ENCODE measurements around the gene CHMP3. TPM values are rescaled to one million over a fixed set of nuclear protein-coding genes. Genes with fewer than 3 reads are reported as not detected.
"Not testable (repeated sequence)": the region's sequence is repeated elsewhere in the genome, so short reads cannot be mapped to it uniquely, and the experiment has no call there.

CHMP3 gene
- total and polyA plus RNA-seq, 5 donors, result 89.7 to 164 (median 148) TPM

DNA sequence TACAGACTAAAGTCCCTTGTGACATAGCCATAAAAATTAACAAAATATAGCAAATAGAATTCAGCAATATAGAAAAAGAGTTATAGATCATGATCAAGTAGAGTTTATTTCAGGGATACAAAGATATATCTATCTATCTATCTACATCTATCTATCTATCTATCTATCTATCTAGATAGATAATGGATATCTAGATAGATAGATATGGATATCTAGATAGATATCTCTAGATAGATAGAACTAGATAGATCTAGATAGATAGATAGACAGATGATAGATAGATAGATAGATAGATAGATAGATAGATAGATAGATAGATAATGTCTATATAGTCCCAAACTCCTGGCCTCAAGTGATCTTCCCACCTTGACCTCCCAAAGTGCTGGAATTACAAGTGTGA lies 17.3 kb upstream of the CHMP3 start:
- H3K9me3 ChIP-seq (ENCODE audit: control insufficient read depth, low read length), result no peaks in the 10 kb centered on the region
- no peaks in the 10 kb centered on the region for H3K4me1 ChIP-seq (ENCODE audit: control insufficient read depth, insufficient read depth, low read length)
- H3K27me3 ChIP-seq (ENCODE audit: control insufficient read depth, insufficient read depth), result no peaks in the 10 kb centered on the region
- no peak overlapping the region for H3K4me3 ChIP-seq (ENCODE audit: low read length)
- DNase-seq (no peak), ATAC-seq (no peak)
- intact Hi-C loops (cut with DNase I), result no loop called here
- H3K27ac ChIP-seq (ENCODE audit: low read length), result no peak overlapping the region

DNA sequence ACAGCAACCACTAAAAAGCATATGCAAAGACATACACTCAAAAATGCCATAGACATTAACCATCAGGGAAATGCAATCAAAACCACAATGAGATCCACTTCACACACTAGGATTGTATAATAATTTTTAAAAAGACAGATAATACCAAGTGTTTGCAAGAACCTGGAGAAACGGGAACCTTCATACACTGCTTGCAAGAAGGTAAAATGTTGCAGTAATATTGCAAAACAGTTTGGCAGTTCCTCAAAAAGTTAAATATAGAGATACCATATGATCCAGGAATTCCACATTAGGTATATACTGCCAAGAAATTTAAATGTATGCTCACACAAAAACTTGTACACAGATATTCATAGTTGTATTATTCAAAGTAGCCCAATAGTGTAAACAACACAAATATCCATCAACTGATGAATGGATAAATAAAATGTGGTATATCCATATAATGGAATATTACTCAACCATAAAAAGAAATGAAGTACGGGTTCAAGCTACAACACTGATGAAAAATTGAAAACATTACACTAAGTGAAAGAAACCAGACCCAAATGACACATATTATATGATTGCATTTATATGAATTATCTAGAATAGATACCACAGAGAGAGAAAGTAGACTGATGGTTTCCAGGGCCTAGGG lies 14.7 kb upstream of the CHMP3 start:
- Histone ChIP-seq H3K4me3 (ENCODE audit: low read length) (no peak overlapping the region), H3K27ac (ENCODE audit: low read length) (no peak overlapping the region), H3K4me1 (ENCODE audit: control insufficient read depth, insufficient read depth, low read length) (no peaks in the 10 kb centered on the region), H3K27me3 (ENCODE audit: control insufficient read depth, insufficient read depth) (no peaks in the 10 kb centered on the region), H3K9me3 (ENCODE audit: control insufficient read depth, low read length) (no peaks in the 10 kb centered on the region)
- ATAC-seq (no peak), DNase-seq (no peak)
- 91% methylated on average over 2 of the region's 2 CpGs for WGBS
- intact Hi-C loops (cut with DNase I), result no loop called here

DNA sequence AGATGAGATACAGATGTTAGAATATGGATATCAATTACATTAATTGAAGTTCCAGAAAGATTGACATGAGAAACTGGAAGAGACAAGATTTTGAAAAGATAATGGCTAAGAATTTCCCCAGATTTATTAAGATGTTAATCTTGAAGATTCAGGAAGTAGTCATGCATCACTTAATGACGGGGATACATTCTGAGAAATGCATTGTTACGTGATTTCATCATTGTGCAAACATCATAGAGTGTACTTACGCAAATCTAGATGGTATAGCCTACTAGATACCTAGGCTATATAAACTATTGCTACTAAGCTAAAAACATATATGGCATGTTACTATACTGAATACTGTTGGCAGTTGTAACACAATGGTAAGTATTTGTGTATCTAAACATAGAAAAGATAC lies 6.8 kb upstream of the CHMP3 start:
- intact Hi-C loops (cut with DNase I), result no loop called here
- Histone ChIP-seq H3K27ac (ENCODE audit: low read length) (no peak overlapping the region), H3K4me1 (ENCODE audit: control insufficient read depth, insufficient read depth, low read length) (no peaks in the 10 kb centered on the region), H3K27me3 (ENCODE audit: control insufficient read depth, insufficient read depth) (no peaks in the 10 kb centered on the region), H3K4me3 (ENCODE audit: low read length) (no peak overlapping the region), H3K9me3 (ENCODE audit: control insufficient read depth, low read length) (no peaks in the 10 kb centered on the region)
- DNase-seq (no peak), ATAC-seq (no peak)
- WGBS, result 79% methylated on average over 3 of the region's 3 CpGs

DNA sequence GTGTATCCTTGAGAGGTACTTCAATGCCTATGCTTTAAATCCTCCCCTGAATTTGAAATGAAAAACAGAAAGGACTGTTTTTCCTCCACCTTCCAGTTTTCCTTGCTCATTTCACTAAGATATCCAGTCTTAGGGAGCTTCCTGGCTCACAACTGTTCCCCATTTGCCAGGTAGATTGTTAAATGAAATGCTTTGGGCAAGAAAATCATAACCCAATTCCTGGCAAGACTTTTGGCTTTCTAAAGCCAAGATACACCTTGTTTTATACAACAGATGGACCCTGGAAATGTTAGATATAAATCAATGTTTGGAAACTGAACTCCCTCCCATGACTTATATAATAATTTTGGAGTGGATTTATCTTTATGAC lies 3.6 kb upstream of the CHMP3 start:
- no peak overlapping the region for H3K27ac ChIP-seq (ENCODE audit: low read length)
- DNase-seq (no peak), ATAC-seq (no peak)
- no peaks in the 10 kb centered on the region for H3K9me3 ChIP-seq (ENCODE audit: control insufficient read depth, low read length)
- H3K4me3 ChIP-seq (ENCODE audit: low read length), result no peak overlapping the region
- H3K27me3 ChIP-seq (ENCODE audit: control insufficient read depth, insufficient read depth), result no peaks in the 10 kb centered on the region
- no peaks in the 10 kb centered on the region for H3K4me1 ChIP-seq (ENCODE audit: control insufficient read depth, insufficient read depth, low read length)
- intact Hi-C loops (cut with DNase I), result loop anchor here in 1 of 4 donors (10.0 kb wide), 1 partner anchor 58 kb away; the partner anchor contains the start of gene RNF103

DNA sequence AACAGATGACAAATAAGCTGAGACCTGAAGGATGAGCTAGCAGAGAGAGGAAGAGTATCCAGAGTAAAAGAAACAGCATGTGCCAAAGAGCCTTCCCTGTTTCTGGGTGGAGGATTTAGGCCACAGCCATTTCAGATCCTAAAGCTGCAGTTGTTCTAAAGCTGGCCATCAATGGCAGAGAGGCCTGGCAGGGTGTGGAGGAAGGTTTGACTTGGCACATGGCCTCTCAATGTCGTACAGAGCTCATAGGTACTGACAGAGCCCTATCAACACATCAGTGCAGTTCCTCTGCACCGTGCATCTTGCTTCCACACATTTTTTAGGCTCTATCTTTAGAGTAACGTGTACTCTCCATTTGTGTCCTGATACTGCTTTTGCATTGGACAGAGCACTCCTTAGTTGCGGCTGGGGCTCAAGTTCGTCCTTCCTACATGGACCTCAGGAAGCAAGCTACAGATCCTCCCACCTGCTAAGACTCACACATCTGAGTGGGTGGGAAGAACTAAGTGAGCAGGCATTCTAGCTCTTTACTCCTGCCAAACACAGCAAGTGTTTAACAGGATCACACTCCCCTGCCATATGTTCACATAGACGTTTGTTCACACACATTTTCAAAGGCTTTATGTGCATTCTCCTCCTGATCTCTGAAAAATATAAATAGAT lies 3.0 kb upstream of the CHMP3 start:
- Histone ChIP-seq H3K9me3 (ENCODE audit: control insufficient read depth, low read length) (no peaks in the 10 kb centered on the region), H3K27me3 (ENCODE audit: control insufficient read depth, insufficient read depth) (no peaks in the 10 kb centered on the region), H3K4me3 (ENCODE audit: low read length) (no peak overlapping the region), H3K4me1 (ENCODE audit: control insufficient read depth, insufficient read depth, low read length) (no peaks in the 10 kb centered on the region), H3K27ac (ENCODE audit: low read length) (peak overlapping the region; percentile 20)
- WGBS, result 37% methylated on average over 6 of the region's 6 CpGs
- ATAC-seq (no peak), DNase-seq (no peak)
- intact Hi-C loops (cut with DNase I), result loop anchor here in 1 of 4 donors (10.0 kb wide), 1 partner anchor 59 kb away; the partner anchor contains the start of gene RNF103

DNA sequence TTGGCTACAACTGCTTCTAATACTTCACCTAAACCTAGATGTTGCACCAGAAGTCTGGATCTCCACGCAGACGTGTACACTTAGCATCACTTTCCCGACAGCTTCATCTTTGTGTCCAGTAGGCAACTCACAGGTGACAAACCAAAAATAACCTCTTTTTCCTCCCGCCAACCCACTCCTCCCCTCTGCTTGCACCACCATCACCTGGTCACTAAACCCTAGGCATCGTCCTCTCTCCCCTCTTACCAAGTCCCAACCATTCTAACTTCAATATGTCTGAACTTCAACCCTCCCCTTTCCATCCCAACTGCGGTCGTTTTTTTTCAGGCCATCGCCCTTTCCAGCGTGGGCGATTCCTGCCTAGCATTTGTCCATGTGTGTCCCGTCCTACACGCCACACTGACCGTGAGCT lies 413 bp upstream of the CHMP3 start:
- peaks cover 4% of the 10 kb centered on the region for H3K4me1 ChIP-seq (ENCODE audit: control insufficient read depth, insufficient read depth, low read length)
- H3K9me3 ChIP-seq (ENCODE audit: control insufficient read depth, low read length), result no peaks in the 10 kb centered on the region
- peak overlapping the region; percentile 79 for H3K4me3 ChIP-seq (ENCODE audit: low read length)
- WGBS, result 65% methylated on average over 13 of the region's 13 CpGs
- intact Hi-C loops (cut with DNase I), result loop anchor here in 2 of 4 donors (5.0 to 10.0 kb wide), 2 partner anchors 59 to 61 kb away; partner anchors contain the start of gene RNF103 (in 2 of the 2)
- ATAC-seq (no peak), DNase-seq (peak in 1 of 3 donors; percentile 26)
- peak overlapping the region; percentile 99 for H3K27ac ChIP-seq (ENCODE audit: low read length)
- no peaks in the 10 kb centered on the region for H3K27me3 ChIP-seq (ENCODE audit: control insufficient read depth, insufficient read depth)

DNA sequence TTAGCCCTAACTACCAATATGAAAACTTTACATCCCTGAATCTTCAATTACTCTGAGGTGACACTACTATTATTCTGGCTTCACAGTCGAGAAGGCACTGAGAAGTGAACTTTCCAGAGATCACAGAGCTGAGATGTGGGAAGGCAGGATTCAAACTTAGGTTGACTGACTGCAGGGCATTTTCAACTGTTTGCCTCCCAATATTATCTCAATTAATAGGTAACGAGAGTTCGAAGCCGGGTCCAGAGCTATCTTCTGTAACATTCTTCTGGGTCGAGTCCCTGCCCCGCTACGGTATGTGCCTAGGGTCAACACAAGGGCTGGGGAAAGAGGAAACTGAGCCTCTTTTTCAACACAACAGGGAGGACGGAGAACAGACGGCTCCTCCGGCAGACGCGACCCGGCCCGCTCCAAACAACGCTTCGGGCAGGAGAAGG lies 740 bp downstream of the CHMP3 start:
- H3K4me3 ChIP-seq (ENCODE audit: low read length), result peak overlapping the region; percentile 79
- no peaks in the 10 kb centered on the region for H3K27me3 ChIP-seq (ENCODE audit: control insufficient read depth, insufficient read depth)
- H3K9me3 ChIP-seq (ENCODE audit: control insufficient read depth, low read length), result no peaks in the 10 kb centered on the region
- under 1% methylated on average over 16 of the region's 16 CpGs for whole genome bisulfite sequencing
- DNase-seq, result no peak
- intact Hi-C loops (cut with DNase I), result loop anchor here in 2 of 4 donors (5.0 to 10.0 kb wide), 2 partner anchors 60 to 62 kb away; partner anchors contain the start of gene RNF103 (in 2 of the 2)
- H3K4me1 ChIP-seq (ENCODE audit: control insufficient read depth, insufficient read depth, low read length), result peaks cover 6% of the 10 kb centered on the region
- ATAC-seq, result no peak
- H3K27ac ChIP-seq (ENCODE audit: low read length), result peak overlapping the region; percentile 99

DNA sequence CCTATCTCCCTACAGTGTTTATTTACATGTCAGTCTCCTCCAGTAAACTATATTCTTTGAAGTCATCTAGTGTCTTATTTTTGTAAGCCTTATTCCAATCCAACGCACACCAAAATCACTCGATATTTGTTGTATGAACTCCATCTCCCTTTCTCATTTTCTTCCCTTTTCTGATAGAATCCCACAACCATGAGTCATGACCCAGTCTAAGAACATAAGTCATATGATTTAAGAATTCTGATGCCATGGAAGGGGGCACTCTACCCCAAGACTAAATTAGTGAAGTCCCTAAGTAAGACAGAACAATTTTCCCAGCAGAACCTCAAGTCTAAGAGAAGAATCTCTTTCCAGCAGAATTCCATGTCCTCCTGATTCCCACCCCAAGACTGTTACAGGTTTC lies 5.4 kb downstream of the CHMP3 start:
- Histone ChIP-seq H3K4me1 (ENCODE audit: control insufficient read depth, insufficient read depth, low read length) (peaks cover 6% of the 10 kb centered on the region), H3K27ac (ENCODE audit: low read length) (no peak overlapping the region), H3K27me3 (ENCODE audit: control insufficient read depth, insufficient read depth) (no peaks in the 10 kb centered on the region), H3K4me3 (ENCODE audit: low read length) (no peak overlapping the region), H3K9me3 (ENCODE audit: control insufficient read depth, low read length) (no peaks in the 10 kb centered on the region)
- 95% methylated on average over 2 of the region's 2 CpGs for WGBS
- ATAC-seq, result no peak
- no peak for DNase-seq
- intact Hi-C loops (cut with DNase I), result no loop called here

DNA sequence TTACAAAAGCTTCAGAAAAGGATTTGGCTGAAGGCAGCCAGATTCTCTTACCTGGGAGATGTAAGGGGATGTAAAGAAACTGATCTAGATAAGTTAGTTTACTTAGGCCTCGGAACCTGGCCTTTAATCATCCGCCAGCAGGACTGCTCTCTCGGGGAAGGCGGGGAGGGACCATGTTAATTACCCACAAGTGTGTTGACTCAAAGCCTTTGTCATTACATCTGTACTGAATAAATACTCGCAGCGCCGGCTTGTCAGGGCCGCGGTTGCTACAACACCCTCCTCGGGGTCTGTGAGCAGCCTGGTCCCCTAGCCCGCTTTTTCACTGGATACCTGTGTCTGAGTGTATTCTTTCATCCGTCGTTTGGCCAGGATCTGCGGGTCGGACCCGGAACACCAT lies 6.7 kb downstream of the CHMP3 start:
- no peaks in the 10 kb centered on the region for H3K9me3 ChIP-seq (ENCODE audit: control insufficient read depth, low read length)
- no peak overlapping the region for H3K27ac ChIP-seq (ENCODE audit: low read length)
- ATAC-seq (no peak), DNase-seq (peak in 1 of 3 donors; percentile 47)
- 97% methylated on average over 16 of the region's 16 CpGs for WGBS
- peaks cover 8% of the 10 kb centered on the region for H3K4me1 ChIP-seq (ENCODE audit: control insufficient read depth, insufficient read depth, low read length)
- intact Hi-C loops (cut with DNase I), result no loop called here
- no peak overlapping the region for H3K4me3 ChIP-seq (ENCODE audit: low read length)
- no peaks in the 10 kb centered on the region for H3K27me3 ChIP-seq (ENCODE audit: control insufficient read depth, insufficient read depth)

DNA sequence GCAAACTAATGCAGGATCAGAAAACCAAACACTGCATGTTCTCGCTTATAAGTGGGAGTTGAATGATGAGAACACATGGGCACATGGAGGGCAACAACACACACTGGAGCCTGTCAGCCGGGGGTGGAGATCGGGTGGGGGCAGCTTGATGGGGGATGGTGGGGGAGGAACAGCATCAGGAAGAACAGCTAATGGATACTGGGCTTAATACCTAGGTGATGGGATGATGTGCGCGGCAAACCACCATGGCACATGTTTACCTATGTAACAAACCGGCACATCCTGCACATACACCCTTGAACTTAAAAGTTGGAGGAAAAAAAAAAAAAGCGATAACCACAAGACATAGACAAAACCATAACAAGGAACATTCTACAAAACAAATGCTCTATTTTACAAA lies 10.4 kb downstream of the CHMP3 start:
- Histone ChIP-seq H3K27ac (ENCODE audit: low read length) (no peak overlapping the region), H3K27me3 (ENCODE audit: control insufficient read depth, insufficient read depth) (no peaks in the 10 kb centered on the region), H3K9me3 (ENCODE audit: control insufficient read depth, low read length) (no peaks in the 10 kb centered on the region), H3K4me3 (ENCODE audit: low read length) (no peak overlapping the region), H3K4me1 (ENCODE audit: control insufficient read depth, insufficient read depth, low read length) (peaks cover 1% of the 10 kb centered on the region)
- WGBS, result 93% methylated on average over 7 of the region's 7 CpGs
- no peak for ATAC-seq
- intact Hi-C loops (cut with DNase I), result no loop called here
- peak in 1 of 3 donors; percentile 33 for DNase-seq

DNA sequence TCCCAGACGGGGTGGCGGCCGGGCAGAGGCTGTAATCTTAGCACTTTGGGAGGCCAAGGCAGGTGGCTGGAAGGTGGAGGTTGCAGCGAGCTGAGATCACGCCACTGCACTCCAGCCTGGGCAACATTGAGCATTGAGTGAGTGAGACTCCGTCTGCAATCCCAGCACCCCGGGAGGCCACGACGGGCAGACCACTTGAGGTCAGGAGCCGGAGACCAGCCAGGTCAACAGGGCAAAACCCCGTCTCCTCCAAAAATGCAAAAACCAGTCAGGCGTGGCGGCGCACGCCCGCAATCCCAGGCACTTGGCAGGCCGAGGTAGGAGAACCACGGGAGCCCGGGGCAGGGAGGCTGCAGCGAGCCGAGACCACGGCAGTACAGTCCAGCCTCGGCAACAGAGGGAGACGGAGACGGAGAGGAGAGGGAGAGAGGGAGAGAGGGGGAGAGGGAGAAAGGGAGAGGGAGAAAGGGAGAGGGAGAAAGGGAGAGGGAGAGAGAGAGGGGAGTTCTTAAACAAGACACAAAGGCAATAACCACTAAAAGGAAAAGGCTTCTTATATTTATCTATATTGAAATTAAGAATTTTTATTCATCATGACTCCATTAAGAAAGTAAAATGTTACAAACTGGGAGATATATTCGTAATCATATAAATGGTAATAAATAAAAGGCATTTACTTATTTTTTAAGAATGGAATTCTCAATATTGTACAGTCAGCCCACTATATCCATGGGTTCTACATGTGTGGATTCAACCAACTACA lies 13.1 kb downstream of the CHMP3 start:
- H3K4me1 ChIP-seq (ENCODE audit: control insufficient read depth, insufficient read depth, low read length); ATAC-seq; intact Hi-C loops (cut with DNase I); H3K9me3 ChIP-seq (ENCODE audit: control insufficient read depth, low read length); H3K4me3 ChIP-seq (ENCODE audit: low read length); H3K27me3 ChIP-seq (ENCODE audit: control insufficient read depth, insufficient read depth); H3K27ac ChIP-seq (ENCODE audit: low read length): not testable (repeated sequence)
- WGBS, result 98% methylated on average over 26 of the region's 26 CpGs
- peak in 2 of 3 donors; percentile 29 to 50 for DNase-seq
